CD4-positive, alpha-beta T cell (primary cell): ENCODE results near the gene COL15A1. TPM values are rescaled to one million over a fixed set of nuclear protein-coding genes. Genes with fewer than 3 reads are reported as not detected.

ENCODE experiments used
- ATAC-seq: fragments of 200-7000 bp; cut with Tn5 transposase; one replicate; pipeline ENCODE4 v1.10.0; 2022; ENCODE audit warnings: mild to moderate bottlenecking; ENCODE audit not compliant: poor library complexity
- CTCF ChIA-PET: fragments of 350-600 bp; sonication (Branson Sonifier 250); formaldehyde crosslinking; loops from one replicate; lab custom pipeline; 2021; ENCODE audit warnings: antibody characterized with exemption, inconsistent platforms; lab: Charles Lee
- POLR2A ChIA-PET: fragments of 350-600 bp; sonication (Branson Sonifier 250); formaldehyde crosslinking; loops from one replicate; lab custom pipeline; 2021; ENCODE audit warnings: antibody characterized with exemption, inconsistent platforms; lab: Charles Lee
- DNase-seq, 14 experiments: peaks; one replicate each; pipeline ENCODE4 v3.0.0-alpha.2; 2013 to 2020; ENCODE audit warnings: mixed read lengths in 2 of 14
- H3K27ac ChIP-seq, 2 donors: one replicate each; pipeline versions ENCODE4 v1.5.1 to v1.7.0; 2013; ENCODE audit warnings: low read length in 2 of 2, low read depth in 1 of 2, mild to moderate bottlenecking in 1 of 2
- H3K27me3 ChIP-seq, 2 experiments: 1 replicate in 1 of 2; 2 replicates in 1 of 2; pipeline versions ENCODE4 v1.6.1 to v1.7.0; 2013; ENCODE audit warnings: low read length in 2 of 2, control low read depth in 1 of 2, mild to moderate bottlenecking in 1 of 2, moderate library complexity in 1 of 2; ENCODE audit not compliant: insufficient read depth in 2 of 2, control insufficient read depth in 1 of 2
- H3K36me3 ChIP-seq: one replicate; pipeline ENCODE4 v1.6.1; 2013; ENCODE audit warnings: low read length, control low read depth; ENCODE audit not compliant: insufficient read depth
- H3K4me1 ChIP-seq: one replicate; pipeline ENCODE4 v1.6.1; 2013; ENCODE audit warnings: low read length, control low read depth; ENCODE audit not compliant: insufficient read depth
- H3K4me3 ChIP-seq: one replicate; pipeline ENCODE4 v1.5.1; 2013; ENCODE audit warnings: mild to moderate bottlenecking, low read length, moderate library complexity
- H3K9me3 ChIP-seq, 2 experiments: 1 replicate in 1 of 2; 2 replicates in 1 of 2; pipeline versions ENCODE4 v1.6.1 to v1.7.0; 2013; ENCODE audit warnings: low read length in 2 of 2, mild to moderate bottlenecking in 2 of 2, control low read depth in 1 of 2, moderate library complexity in 1 of 2; ENCODE audit not compliant: control insufficient read depth in 1 of 2, insufficient read depth in 1 of 2
- H3K27ac Mint-ChIP-seq: one replicate; pipeline ENCODE4 v1.8.0; 2020; ENCODE audit warnings: mixed read lengths
- H3K27me3 Mint-ChIP-seq: one replicate; pipeline ENCODE4 v1.8.0; 2021; ENCODE audit warnings: mixed read lengths
- H3K36me3 Mint-ChIP-seq: one replicate; pipeline ENCODE4 v1.8.0; 2021; ENCODE audit warnings: low read depth, mixed read lengths
- H3K4me1 Mint-ChIP-seq: one replicate; pipeline ENCODE4 v1.8.0; 2021; ENCODE audit warnings: low read depth, mixed read lengths
- H3K4me3 Mint-ChIP-seq: one replicate; pipeline ENCODE4 v1.8.0; 2020; ENCODE audit warnings: mild to moderate bottlenecking, mixed read lengths
- H3K9me3 Mint-ChIP-seq: one replicate; pipeline ENCODE4 v1.8.0; 2020; ENCODE audit warnings: mixed read lengths
- intact Hi-C, 2 experiments: fragments of 100-400 bp; cut with DNase I in 1 of 2; cut with micrococcal nuclease in 1 of 2; formaldehyde crosslinking; loops; one replicate each; pipeline versions ENCODE4 v1.15.1 to v1.9.0; 2023 to 2025; cut with DNase I, micrococcal nuclease
- total RNA-seq, 174 experiments: library from RNA in 2 of 174; stranded (reverse) in 2 of 174; gene quantifications; one replicate each; pipeline ENCODE4 v1.2.3 and lab custom pipeline; 2021 to 2026
- TF ChIP-seq, protein P1 (sequence below): fragments of 200-600 bp; IDR thresholded peaks from one replicate; pipeline ENCODE4 v1.8.0; 2022; ENCODE audit warnings: antibody characterized with exemption, mild to moderate bottlenecking

COL15A1 gene
- total RNA-seq, 2 experiments from 2014 or later = not detected

DNA sequence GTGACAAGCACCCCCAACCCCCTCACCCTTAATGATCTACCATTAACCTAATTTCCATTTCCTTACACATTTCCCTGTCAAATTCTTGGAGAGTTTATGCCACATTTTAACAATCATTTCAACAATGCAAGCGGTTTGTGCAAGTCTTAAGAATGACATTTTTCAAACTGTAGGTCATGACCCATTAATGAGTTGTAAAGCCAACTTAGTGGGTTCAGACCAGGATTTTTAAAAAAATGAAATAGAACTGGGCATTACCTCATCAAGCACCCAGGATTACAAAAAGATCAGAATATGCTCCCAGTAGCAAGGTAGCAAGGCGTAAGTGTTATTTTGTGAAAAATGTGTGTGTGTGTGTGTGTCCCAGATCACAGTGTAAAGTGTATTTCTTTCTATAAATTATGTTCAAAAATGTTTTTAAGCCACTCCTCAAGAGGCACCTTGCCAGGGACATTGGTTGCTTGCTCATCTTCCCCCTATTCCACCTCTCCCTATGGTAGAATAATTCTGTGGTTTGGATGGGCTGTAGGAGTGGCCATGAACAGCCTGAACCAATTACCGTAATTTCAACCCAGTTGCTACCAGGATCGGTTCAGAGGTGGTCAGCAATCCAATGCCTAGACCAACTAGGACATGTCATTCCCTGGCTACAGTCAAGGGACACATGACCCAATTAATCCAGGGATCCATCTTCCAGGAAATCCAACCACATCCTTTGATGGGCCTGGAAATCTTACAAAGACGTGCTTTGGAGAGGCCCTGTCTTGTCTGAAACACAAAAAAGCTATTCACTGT lies 146.8 kb downstream of the COL15A1 start:
- TF ChIP-seq, protein P1, sequence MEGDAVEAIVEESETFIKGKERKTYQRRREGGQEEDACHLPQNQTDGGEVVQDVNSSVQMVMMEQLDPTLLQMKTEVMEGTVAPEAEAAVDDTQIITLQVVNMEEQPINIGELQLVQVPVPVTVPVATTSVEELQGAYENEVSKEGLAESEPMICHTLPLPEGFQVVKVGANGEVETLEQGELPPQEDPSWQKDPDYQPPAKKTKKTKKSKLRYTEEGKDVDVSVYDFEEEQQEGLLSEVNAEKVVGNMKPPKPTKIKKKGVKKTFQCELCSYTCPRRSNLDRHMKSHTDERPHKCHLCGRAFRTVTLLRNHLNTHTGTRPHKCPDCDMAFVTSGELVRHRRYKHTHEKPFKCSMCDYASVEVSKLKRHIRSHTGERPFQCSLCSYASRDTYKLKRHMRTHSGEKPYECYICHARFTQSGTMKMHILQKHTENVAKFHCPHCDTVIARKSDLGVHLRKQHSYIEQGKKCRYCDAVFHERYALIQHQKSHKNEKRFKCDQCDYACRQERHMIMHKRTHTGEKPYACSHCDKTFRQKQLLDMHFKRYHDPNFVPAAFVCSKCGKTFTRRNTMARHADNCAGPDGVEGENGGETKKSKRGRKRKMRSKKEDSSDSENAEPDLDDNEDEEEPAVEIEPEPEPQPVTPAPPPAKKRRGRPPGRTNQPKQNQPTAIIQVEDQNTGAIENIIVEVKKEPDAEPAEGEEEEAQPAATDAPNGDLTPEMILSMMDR = no peak
- no peaks in the 10 kb centered on the region for H3K36me3 ChIP-seq
- ATAC-seq = no peak
- H3K9me3 ChIP-seq = no peaks in the 10 kb centered on the region
- no peaks in the 10 kb centered on the region for H3K27me3 ChIP-seq
- Mint-ChIP-seq H3K27me3 (no peaks in the 10 kb centered on the region), H3K9me3 (no peaks in the 10 kb centered on the region), H3K36me3 (no peaks in the 10 kb centered on the region), H3K27ac (no peak overlapping the region), H3K4me3 (no peak overlapping the region), H3K4me1 (peaks cover 31% of the 10 kb centered on the region)
- ChIA-PET POLR2A (no interaction called here), CTCF (no interaction called here)
- intact Hi-C loops = no loop called here
- no peak overlapping the region for H3K4me3 ChIP-seq
- DNase-seq = no peak
- H3K27ac ChIP-seq = no peak overlapping the region
- H3K4me1 ChIP-seq = peaks cover 47% of the 10 kb centered on the region

DNA sequence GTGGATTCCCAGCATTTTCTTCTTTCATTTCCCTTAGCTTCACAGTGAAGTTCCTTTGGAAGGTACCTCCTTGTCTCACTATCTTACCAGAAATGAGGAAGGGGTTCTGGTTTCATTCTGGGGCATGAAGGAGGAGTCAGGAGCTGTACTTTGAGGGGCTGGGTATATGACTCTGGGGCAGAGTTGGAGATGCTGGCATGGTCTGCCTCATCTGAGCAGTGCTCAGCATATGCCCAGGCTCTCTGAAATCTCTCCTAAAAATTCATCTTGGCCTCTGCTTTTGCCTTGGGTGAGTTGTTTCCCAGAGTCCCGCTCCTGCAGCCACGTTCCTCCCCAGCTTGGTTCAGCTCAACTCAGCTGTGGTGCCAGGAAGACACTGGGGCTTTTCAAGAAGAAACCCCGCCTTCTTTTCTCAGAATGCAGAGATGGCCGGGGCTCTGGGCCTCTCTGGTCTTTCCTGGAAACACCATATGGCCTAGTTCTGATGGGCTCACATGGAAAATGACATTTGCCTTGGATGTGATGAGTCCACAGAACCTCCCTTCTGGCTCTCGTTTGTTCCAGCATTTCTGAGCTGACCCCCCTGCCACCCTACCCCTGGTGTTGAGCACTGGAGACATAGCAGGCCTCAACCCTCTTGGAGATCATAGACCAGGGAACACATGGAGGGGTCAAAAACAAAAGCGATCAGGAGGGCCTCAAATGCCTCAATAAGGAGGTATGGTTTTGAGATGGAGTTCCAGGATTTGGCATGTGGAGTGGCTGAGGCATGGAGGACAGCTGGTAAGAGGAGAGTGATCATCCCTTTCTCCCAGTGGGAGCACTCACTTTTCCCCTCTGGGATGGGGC lies 149.2 kb downstream of the COL15A1 start:
- peaks cover 34% of the 10 kb centered on the region for H3K4me1 ChIP-seq
- Mint-ChIP-seq H3K4me3 (no peak overlapping the region), H3K36me3 (no peaks in the 10 kb centered on the region), H3K4me1 (peaks cover 39% of the 10 kb centered on the region), H3K9me3 (no peaks in the 10 kb centered on the region), H3K27me3 (no peaks in the 10 kb centered on the region), H3K27ac (no peak overlapping the region)
- CTCF ChIA-PET = no interaction called here
- intact Hi-C loops = no loop called here
- ATAC-seq (no peak), DNase-seq (peak in 8 of 14 experiments; percentile 3 to 63 (median 28))
- H3K27me3 ChIP-seq = no peaks in the 10 kb centered on the region
- no peaks in the 10 kb centered on the region for H3K36me3 ChIP-seq
- no peak overlapping the region for H3K4me3 ChIP-seq
- no peak overlapping the region for H3K27ac ChIP-seq
- H3K9me3 ChIP-seq = no peaks in the 10 kb centered on the region
- POLR2A ChIA-PET = interaction anchor here (1.4 to 1.6 kb wide), 2 partner anchors 12 to 35 kb away, joined by 8 to 14 read pairs; partner anchors contain the start of gene TGFBR1
- TF ChIP-seq, protein P1 = no peak

DNA sequence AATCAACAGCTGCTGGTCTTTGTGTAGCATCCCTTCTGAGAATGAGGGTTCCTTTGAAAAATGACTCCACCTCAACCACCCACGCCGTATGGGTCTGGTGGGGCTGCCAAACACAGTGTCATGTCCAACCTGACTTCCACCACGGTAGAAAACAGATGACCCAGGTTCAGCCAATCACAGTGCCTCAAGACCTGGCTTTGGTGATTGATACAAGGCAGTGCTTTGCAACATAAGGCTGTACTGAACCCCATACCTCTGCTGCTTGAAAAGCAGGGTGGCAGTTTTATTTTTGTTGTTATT lies 149.7 kb downstream of the COL15A1 start:
- no peak for DNase-seq
- Histone ChIP-seq H3K27ac (no peak overlapping the region), H3K4me1 (peaks cover 34% of the 10 kb centered on the region), H3K27me3 (no peaks in the 10 kb centered on the region), H3K4me3 (no peak overlapping the region), H3K36me3 (no peaks in the 10 kb centered on the region), H3K9me3 (no peaks in the 10 kb centered on the region)
- Mint-ChIP-seq H3K4me1 (peaks cover 39% of the 10 kb centered on the region), H3K27ac (no peak overlapping the region), H3K4me3 (no peak overlapping the region), H3K9me3 (no peaks in the 10 kb centered on the region), H3K36me3 (no peaks in the 10 kb centered on the region), H3K27me3 (no peaks in the 10 kb centered on the region)
- intact Hi-C loops = no loop called here
- POLR2A ChIA-PET = interaction anchor here (1.4 to 1.6 kb wide), 2 partner anchors 11 to 36 kb away, joined by 8 to 14 read pairs; partner anchors contain the start of gene TGFBR1
- TF ChIP-seq, protein P1 = no peak
- CTCF ChIA-PET = no interaction called here
- ATAC-seq = no peak
